Renal cortical epithelial cell (primary cell): ENCODE measurements around the gene DENND1A. TPM values are rescaled to one million over a fixed set of nuclear protein-coding genes. Genes with fewer than 3 reads are reported as not detected.
"Not testable (repeated sequence)": the region's sequence is repeated elsewhere in the genome, so short reads cannot be mapped to it uniquely, and the experiment has no call there.

Experiments used
- DNase-seq: peaks from one replicate; pipeline ENCODE4 v3.0.0-alpha.2; 2011; ENCODE audit warnings: low read depth
- total RNA-seq: library from RNA; depleted of rRNA; stranded (reverse); fragments of >200 nt; gene quantifications from 2 replicates; pipeline ENCODE4 v1.2.3, GENCODE V29; 2014

The DENND1A gene
- total RNA-seq, 1 donor from 2014 or later = 21.5 TPM

- DNase-seq = no peak
Measured at GRCh38 chr9:123923377-123923776, 6.5 kb downstream of the DENND1A start.

- no peak for DNase-seq
Measured at GRCh38 chr9:123922911-123923310, 7.0 kb downstream of the DENND1A start.

- no peak for DNase-seq
Measured at GRCh38 chr9:123922431-123922830, 7.5 kb downstream of the DENND1A start.

GRCh38 chr9:123914517-123915196 is 15.3 kb downstream of the DENND1A start:
- no peak for DNase-seq

GRCh38 chr9:123912167-123912897 is 17.6 kb downstream of the DENND1A start:
- DNase-seq = no peak

- no peak for DNase-seq
Measured at GRCh38 chr9:123911024-123911423, 18.9 kb downstream of the DENND1A start.

- not testable (repeated sequence) for DNase-seq
Measured at GRCh38 chr9:123909192-123909591, 20.7 kb downstream of the DENND1A start.

- not testable (repeated sequence) for DNase-seq
Measured at GRCh38 chr9:123903550-123903949, 26.4 kb downstream of the DENND1A start.

- DNase-seq = no peak
Measured at GRCh38 chr9:123894822-123895221, 35.1 kb downstream of the DENND1A start.

- DNase-seq = peak; percentile 5
Measured at GRCh38 chr9:123893831-123894460, 36.0 kb downstream of the DENND1A start.

GRCh38 chr9:123893115-123893514 is 36.8 kb downstream of the DENND1A start:
- DNase-seq = no peak

- no peak for DNase-seq
Measured at GRCh38 chr9:123887837-123888236, 42.1 kb downstream of the DENND1A start.

- DNase-seq = not testable (repeated sequence)
Measured at GRCh38 chr9:123885834-123886233, 44.1 kb downstream of the DENND1A start.

GRCh38 chr9:123883634-123884033 is 46.3 kb downstream of the DENND1A start:
- no peak for DNase-seq

GRCh38 chr9:123881604-123882003 is 48.3 kb downstream of the DENND1A start:
- DNase-seq = no peak

GRCh38 chr9:123880420-123880819 is 49.5 kb downstream of the DENND1A start:
- no peak for DNase-seq

- no peak for DNase-seq
Measured at GRCh38 chr9:123876750-123877149, 53.2 kb downstream of the DENND1A start.

- DNase-seq = no peak
Measured at GRCh38 chr9:123872710-123873109, 57.2 kb downstream of the DENND1A start.

GRCh38 chr9:123871781-123872180 is 58.1 kb downstream of the DENND1A start:
- DNase-seq = no peak

GRCh38 chr9:123868002-123868401 is 61.9 kb downstream of the DENND1A start:
- DNase-seq = no peak

- DNase-seq = no peak
Measured at GRCh38 chr9:123867034-123867433, 62.9 kb downstream of the DENND1A start.

GRCh38 chr9:123866497-123866896 is 63.4 kb downstream of the DENND1A start:
- DNase-seq = no peak
